HG02938 (cell line): ENCODE results near the gene POU3F3.

ENCODE experiments used
- ATAC-seq: cut with Tn5 transposase; IDR thresholded peaks from one replicate; pipeline ENCODE4 v1.9.1; 2021; ENCODE audit warnings: mild to moderate bottlenecking, moderate library complexity; ENCODE audit not compliant: unreplicated experiment

Gene POU3F3

DNA sequence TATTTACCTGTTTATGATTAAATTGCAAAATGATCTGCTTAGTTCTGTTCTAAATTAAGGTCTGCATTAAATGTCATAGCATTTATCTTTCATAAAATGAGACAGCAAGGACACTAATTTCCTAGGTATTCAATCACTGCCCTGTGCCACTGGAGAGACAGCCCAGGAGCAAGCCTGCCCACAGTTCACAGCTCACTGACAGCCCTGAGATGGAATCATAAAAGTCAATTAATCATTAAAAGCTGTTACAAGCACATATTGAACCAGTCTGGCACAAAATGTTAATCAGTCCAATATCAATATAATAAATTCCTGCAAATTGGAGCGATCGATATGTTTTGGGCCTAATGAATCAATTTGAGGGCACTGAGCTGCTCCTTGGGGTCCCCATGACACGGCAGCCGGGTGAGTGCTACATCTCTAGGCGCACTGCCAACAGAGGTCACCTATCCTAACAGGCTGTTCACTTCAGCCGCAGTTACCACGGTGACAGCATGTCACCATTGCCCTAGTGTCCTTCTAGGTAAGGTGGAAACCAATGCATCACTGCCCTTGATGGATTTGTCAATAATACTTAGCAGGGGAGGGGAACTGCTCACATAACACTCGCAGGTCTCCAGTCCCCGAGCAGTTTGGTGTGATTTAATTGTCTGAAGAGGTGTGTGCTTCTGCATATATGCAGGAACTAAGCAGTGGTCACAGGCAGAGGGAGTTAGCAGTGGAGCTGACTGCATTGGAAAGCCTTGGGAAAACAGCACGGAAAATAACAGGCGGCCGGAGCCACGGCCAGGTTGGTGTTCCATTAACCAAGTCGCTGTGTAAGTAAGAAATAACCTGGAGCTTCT lies 47.3 kb downstream of the POU3F3 start:
- ATAC-seq, result no peak

DNA sequence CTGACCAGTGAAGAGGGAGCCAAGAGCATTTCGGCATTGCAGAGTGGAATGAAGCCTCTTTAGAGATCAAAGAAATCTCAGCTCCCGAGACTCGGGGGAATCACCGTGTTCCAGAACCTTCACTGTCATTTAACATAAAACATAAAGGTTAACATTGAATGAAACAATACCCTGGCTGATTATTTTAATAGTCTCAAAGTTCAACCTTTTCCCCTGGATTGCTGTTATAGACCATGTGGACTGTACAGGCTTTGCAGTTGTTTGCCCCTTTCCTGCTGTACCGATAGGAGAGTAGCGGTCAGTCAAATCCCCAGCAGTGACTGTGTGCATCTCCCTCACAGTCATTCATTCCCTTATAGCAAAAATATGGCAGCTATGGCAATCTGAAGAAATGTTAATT lies 48.4 kb downstream of the POU3F3 start:
- no peak for ATAC-seq
